Mesothelial cell of epicardium (in vitro differentiated cells): ENCODE data around the gene TANC1. TPM values are rescaled to one million over a fixed set of nuclear protein-coding genes. Genes with fewer than 3 reads are reported as not detected.
A peak's percentile ranks its signal among the peaks of the same experiment; 100 is the strongest.

Source experiments
- DNase-seq, 2 experiments: peaks; one replicate each; pipeline ENCODE4 v3.0.0; 2021; ENCODE audit warnings: low spot score in 2 of 2; ENCODE audit not compliant: unreplicated experiment in 2 of 2
- H3K27ac Mint-ChIP-seq: 2 replicates; pipeline ENCODE4 v1.8.0; 2021; ENCODE audit warnings: mixed read lengths
- H3K27me3 Mint-ChIP-seq: 2 replicates; pipeline ENCODE4 v1.8.0; 2021; ENCODE audit warnings: low read depth, mixed read lengths
- H3K36me3 Mint-ChIP-seq: 2 replicates; pipeline ENCODE4 v1.8.0; 2021; ENCODE audit warnings: mixed read lengths
- H3K4me1 Mint-ChIP-seq: 2 replicates; pipeline ENCODE4 v1.8.0; 2021; ENCODE audit warnings: mixed read lengths
- H3K4me3 Mint-ChIP-seq: 2 replicates; pipeline ENCODE4 v1.8.0; 2021; ENCODE audit warnings: mild to moderate bottlenecking, moderate library complexity, mixed read lengths
- H3K9me3 Mint-ChIP-seq: 2 replicates; pipeline ENCODE4 v1.8.0; 2021; ENCODE audit warnings: mixed read lengths
- total RNA-seq: library from RNA; stranded (reverse); gene quantifications from 3 replicates; pipeline ENCODE4 v1.2.1, GENCODE V29; 2021
- TF ChIP-seq, protein P1 (sequence below): fragments of 200-600 bp; sonication (generic); IDR thresholded peaks from one replicate; pipeline ENCODE4 v1.5.0; 2021; ENCODE audit warnings: antibody characterized with exemption; ENCODE audit not compliant: unreplicated experiment

The TANC1 gene
- total RNA-seq, 1 donor from 2014 or later = 138 TPM

DNA sequence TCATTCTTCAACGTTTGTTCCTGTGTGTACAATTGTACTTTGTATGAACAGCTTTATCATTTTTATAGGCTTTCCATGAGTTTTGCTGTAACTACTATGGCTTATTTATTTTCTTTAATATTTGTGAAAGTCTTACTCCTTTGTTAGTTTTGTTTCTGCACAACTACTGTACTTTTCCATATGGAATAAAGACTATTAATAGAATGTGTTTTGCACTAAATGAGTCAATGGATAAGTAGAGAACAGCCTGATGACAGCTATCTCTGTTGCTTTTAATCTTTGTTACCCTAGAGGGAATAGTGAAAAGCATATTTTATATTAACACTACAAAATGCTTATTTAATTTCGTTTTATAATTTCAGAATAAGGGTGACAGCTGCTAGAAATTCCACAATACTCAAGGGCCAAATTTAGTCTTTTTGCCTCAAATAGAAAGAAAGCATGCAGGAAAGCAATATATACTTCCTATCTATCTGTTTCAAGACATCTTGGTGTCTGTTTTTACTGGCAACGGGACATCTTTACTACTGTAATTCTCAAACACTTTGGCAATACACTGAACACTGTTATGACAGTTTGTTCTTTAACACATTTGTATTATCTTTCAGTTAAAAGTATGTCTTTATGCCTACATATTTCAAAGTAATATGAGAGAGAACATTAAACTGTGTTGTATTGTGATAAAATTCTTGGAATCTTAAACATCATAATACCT lies 264.2 kb downstream of the TANC1 start:
- no peaks in the 10 kb centered on the region for H3K27me3 Mint-ChIP-seq
- no peaks in the 10 kb centered on the region for H3K9me3 Mint-ChIP-seq
- no peak for DNase-seq
- TF ChIP-seq, protein P1, sequence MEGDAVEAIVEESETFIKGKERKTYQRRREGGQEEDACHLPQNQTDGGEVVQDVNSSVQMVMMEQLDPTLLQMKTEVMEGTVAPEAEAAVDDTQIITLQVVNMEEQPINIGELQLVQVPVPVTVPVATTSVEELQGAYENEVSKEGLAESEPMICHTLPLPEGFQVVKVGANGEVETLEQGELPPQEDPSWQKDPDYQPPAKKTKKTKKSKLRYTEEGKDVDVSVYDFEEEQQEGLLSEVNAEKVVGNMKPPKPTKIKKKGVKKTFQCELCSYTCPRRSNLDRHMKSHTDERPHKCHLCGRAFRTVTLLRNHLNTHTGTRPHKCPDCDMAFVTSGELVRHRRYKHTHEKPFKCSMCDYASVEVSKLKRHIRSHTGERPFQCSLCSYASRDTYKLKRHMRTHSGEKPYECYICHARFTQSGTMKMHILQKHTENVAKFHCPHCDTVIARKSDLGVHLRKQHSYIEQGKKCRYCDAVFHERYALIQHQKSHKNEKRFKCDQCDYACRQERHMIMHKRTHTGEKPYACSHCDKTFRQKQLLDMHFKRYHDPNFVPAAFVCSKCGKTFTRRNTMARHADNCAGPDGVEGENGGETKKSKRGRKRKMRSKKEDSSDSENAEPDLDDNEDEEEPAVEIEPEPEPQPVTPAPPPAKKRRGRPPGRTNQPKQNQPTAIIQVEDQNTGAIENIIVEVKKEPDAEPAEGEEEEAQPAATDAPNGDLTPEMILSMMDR = no peak
- H3K27ac Mint-ChIP-seq = peak overlapping the region; percentile 34
- H3K36me3 Mint-ChIP-seq = peaks cover 52% of the 10 kb centered on the region
- H3K4me3 Mint-ChIP-seq = no peak overlapping the region
- H3K4me1 Mint-ChIP-seq = peaks cover 8% of the 10 kb centered on the region

DNA sequence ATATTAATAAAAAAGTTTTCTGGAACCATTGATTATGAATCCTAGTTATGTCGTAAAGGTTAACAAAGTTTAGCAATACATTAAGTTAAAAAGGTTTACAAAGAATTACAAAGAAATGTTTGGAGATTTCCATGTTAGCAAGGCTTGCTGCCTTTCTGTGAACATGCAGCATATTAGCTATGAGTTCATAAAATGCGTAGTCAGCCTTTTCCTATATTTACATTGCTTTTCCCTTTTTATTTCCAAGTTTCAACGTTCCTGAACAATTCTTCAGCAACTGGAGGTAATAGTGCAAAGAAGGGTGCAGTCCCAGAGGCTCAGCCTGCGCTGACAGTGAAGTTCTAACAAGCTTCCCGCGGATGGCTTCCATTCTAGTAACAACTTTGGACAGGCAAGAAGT lies 266.4 kb downstream of the TANC1 start:
- no peak for DNase-seq
- TF ChIP-seq, protein P1 = no peak
- peaks cover 44% of the 10 kb centered on the region for H3K36me3 Mint-ChIP-seq
- peaks cover 8% of the 10 kb centered on the region for H3K4me1 Mint-ChIP-seq
- H3K27ac Mint-ChIP-seq = peak overlapping the region; percentile 67
- no peak overlapping the region for H3K4me3 Mint-ChIP-seq
- no peaks in the 10 kb centered on the region for H3K27me3 Mint-ChIP-seq
- H3K9me3 Mint-ChIP-seq = no peaks in the 10 kb centered on the region

DNA sequence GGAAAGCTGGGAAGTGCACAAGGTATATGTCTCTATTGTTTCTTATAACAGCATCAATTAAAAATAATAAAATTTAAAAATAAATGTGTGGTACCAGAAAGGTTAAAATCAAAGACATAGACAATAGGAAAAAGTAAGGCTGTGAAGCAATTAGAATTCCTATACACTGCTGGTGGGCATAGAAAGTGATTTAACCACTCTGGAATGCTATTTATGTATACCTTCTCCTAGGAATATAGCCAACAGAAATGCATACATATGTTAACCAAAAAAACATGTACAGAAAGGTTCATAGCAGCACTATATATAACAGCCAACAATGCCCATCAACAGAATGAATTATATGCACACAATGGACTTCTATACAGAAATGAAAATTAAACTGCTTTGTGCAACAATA lies 275.1 kb downstream of the TANC1 start:
- Mint-ChIP-seq H3K27me3 (no peaks in the 10 kb centered on the region), H3K9me3 (peaks cover 35% of the 10 kb centered on the region), H3K4me3 (no peak overlapping the region), H3K27ac (peak overlapping the region; percentile 58), H3K36me3 (peaks cover 71% of the 10 kb centered on the region), H3K4me1 (peaks cover 6% of the 10 kb centered on the region)
- DNase-seq = no peak
- TF ChIP-seq, protein P1 = no peak

DNA sequence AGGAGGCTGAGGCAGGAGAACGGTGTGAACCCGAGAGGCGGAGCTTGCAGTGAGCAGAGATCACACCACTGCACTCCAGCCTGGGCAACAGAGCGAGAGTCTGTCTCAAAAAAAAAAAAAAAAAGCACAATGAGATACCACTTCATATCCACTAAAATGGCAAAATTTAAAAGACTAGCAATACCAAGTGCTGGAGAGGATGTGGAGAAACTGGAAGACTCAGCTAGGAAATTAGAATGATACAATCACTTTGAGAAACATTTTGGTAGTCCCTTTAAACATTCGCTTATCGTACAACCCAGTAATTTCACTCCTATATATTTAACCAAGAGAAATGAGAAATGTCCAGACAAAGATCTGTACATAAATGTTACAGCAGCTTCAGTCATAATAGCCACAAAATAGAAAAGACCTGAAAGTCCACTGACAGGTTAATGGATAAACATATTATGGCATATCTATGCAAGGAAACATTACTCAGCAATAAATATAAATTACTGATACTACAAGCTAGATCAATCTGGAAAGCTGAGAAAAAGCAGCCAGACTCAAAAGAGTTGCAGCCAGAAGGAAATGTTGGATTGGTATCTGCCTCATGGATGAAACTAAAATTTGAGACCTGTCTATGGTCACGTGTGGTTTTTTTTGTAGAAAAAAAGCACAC lies 278.0 kb downstream of the TANC1 start:
- Mint-ChIP-seq H3K4me1 (peaks cover 9% of the 10 kb centered on the region), H3K27me3 (no peaks in the 10 kb centered on the region), H3K9me3 (peaks cover 35% of the 10 kb centered on the region), H3K4me3 (no peak overlapping the region), H3K27ac (no peak overlapping the region), H3K36me3 (peaks cover 63% of the 10 kb centered on the region)
- no peak for DNase-seq
- TF ChIP-seq, protein P1 = no peak

DNA sequence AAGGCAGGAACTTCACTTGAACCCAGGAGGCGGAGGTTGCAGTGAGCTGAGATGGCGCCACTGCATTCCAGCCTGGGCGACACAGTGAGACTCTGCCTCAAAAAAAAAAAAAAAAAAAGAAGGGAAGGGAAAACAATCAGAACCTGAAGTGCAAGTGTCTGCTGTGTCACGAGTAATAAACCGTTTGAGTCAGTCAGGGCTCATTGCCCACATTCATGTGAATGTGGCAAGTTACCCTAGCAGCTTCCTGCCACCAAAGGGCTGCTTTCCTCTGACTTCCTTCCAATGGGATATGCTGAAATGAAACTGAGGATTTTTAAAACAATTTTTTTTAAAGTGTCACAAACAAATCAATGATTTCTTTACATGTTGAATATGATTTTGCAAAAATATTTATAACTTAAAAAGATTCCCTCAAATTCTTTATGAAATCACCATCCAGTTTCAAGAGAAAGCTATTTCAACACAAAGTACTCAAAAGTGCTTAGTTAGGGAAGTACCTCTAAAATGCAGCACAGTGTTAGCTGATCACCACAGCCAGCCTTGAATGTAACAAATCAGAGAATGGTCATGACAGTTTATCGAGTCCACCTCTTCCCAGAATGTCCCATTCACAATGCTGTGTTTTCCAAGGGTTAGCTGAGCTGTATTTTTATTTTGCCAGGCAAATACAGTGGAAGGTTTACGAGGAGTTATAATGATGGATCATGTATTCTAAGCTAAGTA lies 281.7 kb downstream of the TANC1 start:
- Mint-ChIP-seq H3K4me3 (no peak overlapping the region), H3K9me3 (peaks cover 21% of the 10 kb centered on the region), H3K27ac (peak overlapping the region; percentile 78), H3K4me1 (peaks cover 2% of the 10 kb centered on the region), H3K36me3 (peaks cover 46% of the 10 kb centered on the region), H3K27me3 (no peaks in the 10 kb centered on the region)
- DNase-seq = no peak
- TF ChIP-seq, protein P1 = no peak
